GM18502 (cell line): Measurements from ENCODE around the gene P2RX3.

Source experiments
- ATAC-seq: cut with Tn5 transposase; IDR thresholded peaks from one replicate; pipeline ENCODE4 v1.9.1; 2021; ENCODE audit warnings: mild to moderate bottlenecking; ENCODE audit not compliant: unreplicated experiment, poor library complexity

The P2RX3 gene

GRCh38 chr11:57309106-57310059 is 28.8 kb upstream of the P2RX3 start:
- no peak for ATAC-seq

GRCh38 chr11:57310091-57310490 is 28.1 kb upstream of the P2RX3 start:
- no peak for ATAC-seq

GRCh38 chr11:57310630-57311086 is 27.5 kb upstream of the P2RX3 start:
- no peak for ATAC-seq

GRCh38 chr11:57311109-57311936 is 26.8 kb upstream of the P2RX3 start:
- peak; percentile 99 for ATAC-seq

GRCh38 chr11:57312511-57313021 is 25.6 kb upstream of the P2RX3 start:
- ATAC-seq: no peak

- ATAC-seq: no peak
Observed at GRCh38 chr11:57313071-57313787, 24.9 kb upstream of the P2RX3 start.

GRCh38 chr11:57313788-57314135 is 24.4 kb upstream of the P2RX3 start:
- no peak for ATAC-seq

GRCh38 chr11:57314221-57314973 is 23.8 kb upstream of the P2RX3 start:
- ATAC-seq: no peak

GRCh38 chr11:57315491-57315890 is 22.7 kb upstream of the P2RX3 start:
- no peak for ATAC-seq

- no peak for ATAC-seq
Observed at GRCh38 chr11:57316017-57316416, 22.1 kb upstream of the P2RX3 start.

GRCh38 chr11:57318178-57318577 is 20.0 kb upstream of the P2RX3 start:
- no peak for ATAC-seq

- no peak for ATAC-seq
Observed at GRCh38 chr11:57320067-57320718, 18.0 kb upstream of the P2RX3 start.

- no peak for ATAC-seq
Observed at GRCh38 chr11:57320719-57321387, 17.3 kb upstream of the P2RX3 start.

- no peak for ATAC-seq
Observed at GRCh38 chr11:57321388-57322255, 16.5 kb upstream of the P2RX3 start.

- ATAC-seq: no peak
Observed at GRCh38 chr11:57322256-57323166, 15.6 kb upstream of the P2RX3 start.

- ATAC-seq: no peak
Observed at GRCh38 chr11:57323167-57323854, 14.8 kb upstream of the P2RX3 start.
